GM21723 (cell line): ENCODE results near the gene FOXA2.
"Not testable (repeated sequence)": the region's sequence is repeated elsewhere in the genome, so short reads cannot be mapped to it uniquely, and the experiment has no call there.

Source experiments
- ATAC-seq: cut with Tn5 transposase; IDR thresholded peaks from one replicate; pipeline ENCODE4 v1.9.1; 2021; ENCODE audit warnings: mild to moderate bottlenecking, moderate library complexity; ENCODE audit not compliant: unreplicated experiment

The FOXA2 gene

DNA sequence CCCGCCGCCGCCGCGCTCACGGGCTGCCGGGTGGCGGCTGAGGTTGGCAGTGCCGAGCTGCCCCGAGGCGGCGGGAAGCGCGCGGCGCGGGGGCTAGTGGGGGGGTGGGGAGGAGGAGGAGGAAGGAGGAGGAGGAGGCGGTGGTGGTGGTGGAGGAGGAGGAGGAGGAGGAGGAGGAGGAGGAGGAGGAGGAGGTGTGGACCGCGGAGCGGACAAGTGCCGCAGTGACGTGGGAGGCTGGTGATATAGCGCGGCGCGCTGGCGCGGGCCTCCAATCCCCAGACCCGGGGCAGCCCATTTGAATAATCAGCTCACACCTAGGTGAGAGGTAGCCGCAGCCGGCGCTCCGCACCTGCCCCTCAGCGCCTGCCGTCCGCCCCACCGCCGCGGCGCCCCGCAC is at the start of gene FOXA2:
Gene FOXA2, minus strand, starts transcription at position 51 of the 400 bp plus-strand sequence. CDS start 294 bp downstream, outside the sequence.
- ATAC-seq: no peak

DNA sequence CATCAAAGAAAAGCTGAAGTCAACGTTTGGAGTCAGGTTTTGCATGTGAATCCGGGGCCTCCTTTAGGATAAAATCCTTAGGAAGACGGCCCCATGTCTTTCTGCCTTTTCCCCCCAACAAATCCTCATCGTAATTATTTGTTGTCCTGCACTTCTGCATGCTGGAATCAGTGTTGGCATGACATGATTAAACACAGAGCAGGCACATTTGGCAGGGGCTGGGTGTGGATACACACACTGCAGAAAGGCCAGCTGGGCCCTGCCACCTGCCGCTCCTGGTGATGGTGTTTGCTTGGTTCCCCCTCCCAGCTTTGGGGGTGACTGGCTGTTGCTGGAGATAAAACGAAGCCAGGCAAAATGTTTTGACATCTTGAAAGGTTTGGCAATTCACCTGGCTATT is 46.3 kb upstream of the FOXA2 start:
- no peak for ATAC-seq

DNA sequence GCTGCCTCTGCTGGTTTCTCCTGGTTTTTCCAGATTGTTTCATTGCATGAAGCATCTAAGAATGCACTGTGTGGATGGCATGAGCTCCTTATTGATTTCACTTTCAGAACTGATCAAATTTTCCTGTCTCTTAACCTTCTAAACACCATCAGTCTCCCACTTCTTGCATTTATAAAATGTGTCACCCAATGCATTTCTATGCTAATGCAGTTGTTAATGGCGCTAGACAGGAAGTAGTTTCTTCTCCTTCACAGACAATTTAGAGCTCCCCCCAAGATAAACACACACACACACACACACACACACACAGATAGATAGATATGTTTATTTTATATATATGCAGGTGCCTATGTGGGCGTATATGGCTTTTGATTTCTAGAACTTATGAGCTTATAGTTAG is 45.6 kb upstream of the FOXA2 start:
- no peak for ATAC-seq

- ATAC-seq: no peak
Observed at GRCh38 chr20:22629447-22629846, 45.1 kb upstream of the FOXA2 start.

DNA sequence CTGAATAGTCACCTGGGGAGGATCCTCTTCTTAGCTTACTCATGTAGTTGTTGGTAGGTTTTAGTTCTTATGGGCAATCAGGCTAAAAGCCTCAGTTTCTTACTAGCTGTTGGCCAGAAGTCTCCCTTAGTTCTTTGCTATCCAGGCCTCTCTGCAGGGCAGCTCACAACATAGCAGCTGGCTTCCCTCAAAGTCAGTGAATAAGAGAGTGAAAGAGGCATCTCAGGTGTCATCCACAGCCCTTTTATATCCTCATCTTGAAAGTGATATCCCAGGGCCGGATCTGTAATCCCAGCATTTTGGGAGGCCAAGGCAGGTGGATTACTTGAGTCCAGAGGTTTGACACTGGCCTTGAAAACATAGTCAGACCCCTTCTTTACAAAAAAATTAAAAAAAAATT is 42.1 kb upstream of the FOXA2 start:
- ATAC-seq: no peak

- ATAC-seq: no peak
Observed at GRCh38 chr20:22623211-22623610, 38.8 kb upstream of the FOXA2 start.

DNA sequence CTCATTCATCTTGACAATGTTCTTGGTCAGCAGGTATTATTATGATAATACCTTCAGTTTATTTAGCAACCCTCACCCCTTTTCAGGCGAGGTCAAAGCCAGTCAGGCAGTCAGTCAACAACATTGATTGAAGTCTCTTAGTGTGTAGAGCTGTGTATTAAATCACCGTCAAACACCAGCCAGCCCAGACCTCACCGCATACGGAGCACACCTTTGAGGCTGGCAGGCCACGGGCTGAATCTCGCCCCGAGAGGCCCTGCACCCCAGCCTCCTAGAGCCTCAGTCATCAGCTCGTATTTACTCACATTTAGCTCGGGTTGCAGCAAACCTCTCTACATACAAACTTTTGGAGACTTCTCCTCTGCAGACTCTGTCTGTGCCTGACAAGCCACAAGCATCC is 36.0 kb upstream of the FOXA2 start:
- ATAC-seq: no peak

DNA sequence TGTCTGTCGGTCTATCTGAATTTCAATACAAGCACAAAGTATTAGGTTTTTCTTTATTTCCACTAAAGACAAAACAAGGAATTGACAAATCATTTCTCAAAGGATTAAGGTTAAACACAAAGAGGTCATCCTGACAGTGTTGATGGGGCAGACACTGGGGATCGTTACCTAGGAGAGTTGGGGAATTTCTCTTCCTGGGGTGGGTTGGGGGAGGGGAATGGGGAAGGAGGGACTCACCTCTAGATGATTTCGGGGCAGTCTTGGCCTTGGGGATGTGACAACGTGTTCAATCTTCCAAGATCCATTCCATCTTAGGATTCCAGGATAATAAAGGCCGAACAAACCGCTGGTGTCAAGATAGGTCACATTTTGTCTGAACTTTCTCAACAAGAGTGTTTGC is 35.4 kb upstream of the FOXA2 start:
- no peak for ATAC-seq

DNA sequence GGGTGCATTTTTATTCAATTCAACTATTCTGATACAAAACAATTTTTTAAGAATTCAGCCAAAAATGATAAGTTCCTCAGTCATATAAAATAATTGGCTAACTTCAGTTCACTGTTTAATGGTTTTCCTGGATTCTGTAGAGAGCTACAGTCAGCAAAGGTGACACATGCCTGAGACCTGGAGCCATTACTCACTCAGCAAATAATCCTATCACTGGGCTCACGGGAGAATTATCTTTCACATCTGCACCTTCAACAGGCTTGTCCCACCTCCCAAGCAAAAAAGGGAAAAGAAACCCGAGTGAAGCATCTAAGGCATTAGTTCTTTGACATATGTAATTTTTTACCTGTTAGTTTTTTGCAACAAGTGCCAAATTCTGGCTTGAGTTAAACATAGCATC is 34.9 kb upstream of the FOXA2 start:
- no peak for ATAC-seq

GRCh38 chr20:22617160-22617559 is 32.8 kb upstream of the FOXA2 start:
- no peak for ATAC-seq

GRCh38 chr20:22616551-22616950 is 32.2 kb upstream of the FOXA2 start:
- no peak for ATAC-seq

DNA sequence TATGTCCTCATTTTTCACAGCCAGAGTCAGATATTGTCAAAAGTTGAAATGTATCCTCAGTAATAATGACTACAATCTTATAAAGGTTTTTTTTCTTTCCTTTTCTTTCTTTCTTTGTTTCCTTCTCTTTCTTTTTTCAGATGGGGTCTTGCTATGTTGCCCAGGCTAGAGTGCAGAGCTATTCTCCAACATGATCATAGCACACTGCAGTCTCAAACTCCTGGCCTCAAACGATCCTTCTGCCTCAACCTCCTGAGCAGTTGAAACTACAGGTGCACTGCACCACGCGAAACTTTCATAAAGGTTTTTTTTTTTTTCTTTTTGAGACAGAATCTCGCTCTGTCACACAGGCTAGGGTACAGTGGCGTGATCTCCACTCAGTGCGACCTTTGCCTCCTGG is 31.1 kb upstream of the FOXA2 start:
- no peak for ATAC-seq

- no peak for ATAC-seq
Observed at GRCh38 chr20:22611636-22612035, 27.3 kb upstream of the FOXA2 start.

- no peak for ATAC-seq
Observed at GRCh38 chr20:22607695-22608094, 23.3 kb upstream of the FOXA2 start.

DNA sequence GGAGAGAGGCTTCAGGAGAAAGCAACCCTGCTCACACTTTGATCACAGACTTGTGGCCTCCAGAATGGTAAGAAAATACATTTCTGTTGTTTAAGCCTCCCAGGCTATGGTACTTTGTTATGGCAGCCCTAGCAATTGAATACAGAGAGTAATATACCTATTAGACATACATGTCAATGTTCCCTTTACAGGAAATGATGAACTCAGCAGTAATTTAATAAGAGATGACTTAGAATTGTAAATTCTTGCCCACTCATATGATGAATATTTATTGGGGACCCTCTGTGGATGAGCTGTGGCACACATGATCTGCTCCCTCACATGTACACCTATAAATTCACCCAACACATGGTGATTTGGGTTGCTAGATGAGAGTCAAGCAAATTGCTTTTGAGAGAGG is 20.4 kb upstream of the FOXA2 start:
- ATAC-seq: no peak

- no peak for ATAC-seq
Observed at GRCh38 chr20:22601361-22602141, 17.2 kb upstream of the FOXA2 start.

DNA sequence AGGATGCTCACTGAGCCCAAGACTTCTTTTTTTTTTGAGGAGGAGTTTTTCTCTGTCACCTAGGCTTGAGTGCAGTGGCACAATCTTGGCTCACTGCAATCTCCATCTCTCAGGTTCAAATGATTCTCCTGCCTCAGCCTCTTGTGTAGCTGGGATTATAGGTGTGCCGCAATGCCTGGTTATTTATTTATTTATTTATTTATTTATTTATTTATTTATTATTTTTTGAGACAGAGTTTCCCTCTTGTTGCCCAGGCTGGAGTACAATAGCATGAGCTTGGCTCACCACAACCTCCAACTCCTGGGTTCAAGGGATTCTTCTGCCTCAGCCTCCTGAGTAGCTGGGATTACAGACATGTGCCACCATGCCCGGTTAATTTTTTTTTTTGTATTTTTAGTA is 14.9 kb upstream of the FOXA2 start:
- not testable (repeated sequence) for ATAC-seq

DNA sequence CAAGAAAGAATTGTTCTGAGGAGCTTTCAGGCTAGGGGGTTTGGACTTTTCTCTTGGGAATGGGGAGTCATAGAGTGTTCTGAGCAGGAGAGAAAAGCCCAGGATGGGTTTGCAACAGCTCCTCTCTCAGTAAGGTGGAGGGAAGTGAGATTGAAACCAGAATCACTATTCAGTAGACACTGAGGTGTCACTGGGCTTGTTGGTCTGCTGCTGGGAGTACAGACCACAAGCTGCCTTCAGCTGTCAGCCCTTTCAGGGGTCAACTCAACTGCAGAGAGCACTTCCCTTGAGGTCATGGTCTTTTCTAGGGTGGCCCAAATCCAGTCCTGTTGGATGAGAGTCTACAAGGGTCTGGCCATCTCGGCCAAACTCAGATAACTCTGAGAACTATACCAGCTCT is 12.9 kb upstream of the FOXA2 start:
- ATAC-seq: peak; percentile 54

DNA sequence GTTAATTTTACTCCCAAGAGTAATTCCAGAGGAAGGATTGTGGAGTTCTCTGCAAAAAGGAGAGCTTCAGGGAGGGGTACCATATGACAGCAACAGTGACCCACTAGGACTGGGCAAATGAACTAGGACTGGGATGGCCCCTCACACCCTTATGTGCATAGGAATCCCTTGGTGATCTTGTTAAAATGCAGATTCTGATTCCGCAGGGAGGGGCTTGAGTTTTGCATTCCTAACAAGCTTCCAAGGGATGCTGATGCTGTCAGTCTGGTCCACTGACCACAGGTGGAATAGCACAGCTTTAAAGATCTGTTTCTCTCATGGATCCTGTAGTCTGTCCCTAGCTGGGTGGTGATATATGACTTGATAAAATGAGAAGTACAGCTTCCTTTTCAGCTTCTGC is 6.3 kb upstream of the FOXA2 start:
- ATAC-seq: no peak

GRCh38 chr20:22586645-22587310 is 2.4 kb upstream of the FOXA2 start:
- ATAC-seq: no peak

- ATAC-seq: no peak
Observed at GRCh38 chr20:22585786-22586493, 1.6 kb upstream of the FOXA2 start.
